MCF 10A (cell line): ENCODE measurements around the gene NIPSNAP3A. TPM values are rescaled to one million over a fixed set of nuclear protein-coding genes. Genes with fewer than 3 reads are reported as not detected.
A peak's percentile ranks its signal among the peaks of the same experiment; 100 is the strongest.
"Not testable (repeated sequence)": the region's sequence is repeated elsewhere in the genome, so short reads cannot be mapped to it uniquely, and the experiment has no call there.

Experiments used
- Bru-seq: library from RNA; stranded (reverse); fragments of 400-500 nt; gene quantifications from one replicate; lab custom pipeline; 2021; lab: Mats Ljungman, UMichigan
- BruChase-seq, 2 experiments: library from RNA; stranded (reverse); fragments of 400-500 nt; gene quantifications; one replicate each; lab custom pipeline; 2021; lab: Mats Ljungman, UMichigan
- BruUV-seq: library from RNA; stranded (reverse); fragments of 400-500 nt; replicated peaks from 2 replicates; lab custom pipeline; 2021; lab: Mats Ljungman, UMichigan
- CTCF ChIA-PET: fragments of 300-600 bp; sonication (Branson Sonifier 250); formaldehyde crosslinking; extraction: SDS; loops from one replicate; lab custom pipeline; 2021; ENCODE audit warnings: antibody characterized with exemption, inconsistent platforms; lab: Yijun Ruan, JAX
- POLR2A ChIA-PET: fragments of 300-600, 350-650 bp; sonication (Branson Sonifier 250); formaldehyde crosslinking; extraction: SDS; loops from one replicate; lab custom pipeline; 2020; ENCODE audit warnings: antibody characterized with exemption, inconsistent platforms; lab: Yijun Ruan, JAX
- DNase-seq: peaks from one replicate; pipeline ENCODE4 v3.0.0-alpha.2; 2018; ENCODE audit not compliant: unreplicated experiment
- H3K27ac Mint-ChIP-seq: one replicate; pipeline ENCODE4 v1.8.0; 2022; ENCODE audit warnings: mild to moderate bottlenecking, low read depth, mixed read lengths; ENCODE audit not compliant: unreplicated experiment
- H3K27me3 Mint-ChIP-seq: one replicate; pipeline ENCODE4 v1.8.0; 2022; ENCODE audit warnings: mixed read lengths; ENCODE audit not compliant: insufficient read depth, unreplicated experiment
- H3K36me3 Mint-ChIP-seq: one replicate; pipeline ENCODE4 v1.8.0; 2022; ENCODE audit warnings: mild to moderate bottlenecking, moderate library complexity, mixed read lengths; ENCODE audit not compliant: insufficient read depth, unreplicated experiment
- H3K4me1 Mint-ChIP-seq: one replicate; pipeline ENCODE4 v1.8.0; 2022; ENCODE audit warnings: mixed read lengths; ENCODE audit not compliant: insufficient read depth, unreplicated experiment
- H3K4me3 Mint-ChIP-seq: one replicate; pipeline ENCODE4 v1.8.0; 2022; ENCODE audit warnings: mild to moderate bottlenecking, moderate library complexity, mixed read lengths; ENCODE audit not compliant: unreplicated experiment
- H3K9me3 Mint-ChIP-seq: one replicate; pipeline ENCODE4 v1.8.0; 2022; ENCODE audit warnings: mixed read lengths; ENCODE audit not compliant: unreplicated experiment
- intact Hi-C: fragments of 100-400 bp; cut with micrococcal nuclease; formaldehyde crosslinking; loops from 2 replicates; pipeline ENCODE4 v1.14.1; 2022
- long read RNA-seq: library from polyadenylated mRNA; stranded (forward); transcript quantifications from one replicate; pipeline ENCODE4 v2.0.0, GENCODE V29; 2022
- total RNA-seq: library from RNA; stranded (reverse); gene quantifications from 2 replicates; pipeline ENCODE4 v1.2.3, GENCODE V29; 2022
- TF ChIP-seq, protein P1 (sequence below): fragments of 200-600 bp; IDR thresholded peaks from one replicate; pipeline ENCODE4 v1.8.0; 2022; ENCODE audit warnings: antibody characterized with exemption, mild to moderate bottlenecking; ENCODE audit not compliant: unreplicated experiment

The NIPSNAP3A gene
- total RNA-seq (15.4 and 15.5 TPM in 2 replicates), Bru-seq, nascent RNA (percentile 82 among the genes with signal in this experiment), BruChase-seq, experiment 1, labeled RNA remaining after a 6-hour chase (percentile 68 among the genes with signal in this experiment), BruChase-seq, experiment 2, labeled RNA remaining after a 2-hour chase (percentile 63 among the genes with signal in this experiment)
- long read RNA-seq, transcript NIPSNAP3A-201 (6 exons, 1,633 nt) = major isoform, 55 of 59 reads
- long read RNA-seq, partial matches to known transcripts = 3 of 59 reads
- long read RNA-seq, other reads (novel, unspliced or antisense) = 1 of 59 reads

DNA sequence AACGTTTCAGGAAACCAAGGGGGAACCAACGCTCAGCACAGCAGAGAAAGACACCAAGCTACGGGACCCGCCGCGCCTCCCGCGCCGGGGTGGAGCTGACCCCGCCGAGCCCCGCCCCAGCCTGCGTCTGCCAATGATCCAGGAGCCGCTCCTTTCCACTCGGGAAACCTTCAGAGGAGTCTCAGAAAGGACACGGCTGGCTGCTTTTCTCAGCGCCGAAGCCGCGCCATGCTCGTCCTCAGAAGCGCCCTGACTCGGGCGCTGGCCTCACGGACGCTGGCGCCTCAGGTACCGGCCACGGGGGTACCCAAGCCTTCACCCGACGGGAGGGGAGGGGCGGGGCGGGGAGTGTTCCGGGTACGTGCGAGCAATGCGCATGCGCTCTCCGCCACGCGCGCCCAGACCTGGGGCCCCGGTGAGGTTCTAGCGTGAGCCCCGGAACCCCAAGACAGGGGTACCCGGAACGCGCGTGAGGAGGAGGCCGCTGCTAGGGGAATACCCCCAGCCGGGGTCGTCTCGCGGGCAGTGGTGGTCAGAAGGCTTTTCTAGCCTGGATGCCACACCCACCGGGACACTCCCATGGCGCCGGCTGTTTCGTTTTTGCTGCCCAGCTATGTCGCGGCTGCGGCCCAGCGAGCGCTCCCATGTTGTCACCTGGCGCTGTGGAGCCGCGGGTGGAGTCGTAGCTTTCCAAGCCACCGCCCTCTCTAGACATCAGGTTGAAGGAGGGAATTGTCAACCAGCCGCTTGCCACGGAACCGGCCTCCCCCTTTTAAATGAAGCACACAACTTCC lies at the start of gene NIPSNAP3A:
NIPSNAP3A (plus strand) TSS at position 119 of the 794 bp plus-strand sequence; CDS start at position 229, 110 bp downstream.
- H3K27me3 Mint-ChIP-seq = no peaks in the 10 kb centered on the region
- no peaks in the 10 kb centered on the region for H3K36me3 Mint-ChIP-seq
- DNase-seq = peak; percentile 83
- intact Hi-C loops = loop anchor here (10.0 kb wide), 2 partner anchors 143 to 1353 kb away; partner anchors contain the start of gene OR13C2
- BruUV-seq = TSS peak; percentile 53
- POLR2A ChIA-PET = interaction anchor here (0.6 to 3.5 kb wide), 19 partner anchors 8 to 702 kb away, joined by 3 to 23 read pairs (median 3); partner anchors contain the start of genes NIPSNAP3B and SLC44A1
- H3K9me3 Mint-ChIP-seq = no peaks in the 10 kb centered on the region
- peak within 1 kb of the TSS; percentile 87 for H3K27ac Mint-ChIP-seq
- CTCF ChIA-PET = interaction anchor here (0.6 to 1.5 kb wide), 8 partner anchors 19 to 577 kb away, joined by 3 to 5 read pairs (median 3); partner anchors contain the start of gene SLC44A1
- peaks cover 17% of the 10 kb centered on the region for H3K4me1 Mint-ChIP-seq
- TF ChIP-seq, protein P1, sequence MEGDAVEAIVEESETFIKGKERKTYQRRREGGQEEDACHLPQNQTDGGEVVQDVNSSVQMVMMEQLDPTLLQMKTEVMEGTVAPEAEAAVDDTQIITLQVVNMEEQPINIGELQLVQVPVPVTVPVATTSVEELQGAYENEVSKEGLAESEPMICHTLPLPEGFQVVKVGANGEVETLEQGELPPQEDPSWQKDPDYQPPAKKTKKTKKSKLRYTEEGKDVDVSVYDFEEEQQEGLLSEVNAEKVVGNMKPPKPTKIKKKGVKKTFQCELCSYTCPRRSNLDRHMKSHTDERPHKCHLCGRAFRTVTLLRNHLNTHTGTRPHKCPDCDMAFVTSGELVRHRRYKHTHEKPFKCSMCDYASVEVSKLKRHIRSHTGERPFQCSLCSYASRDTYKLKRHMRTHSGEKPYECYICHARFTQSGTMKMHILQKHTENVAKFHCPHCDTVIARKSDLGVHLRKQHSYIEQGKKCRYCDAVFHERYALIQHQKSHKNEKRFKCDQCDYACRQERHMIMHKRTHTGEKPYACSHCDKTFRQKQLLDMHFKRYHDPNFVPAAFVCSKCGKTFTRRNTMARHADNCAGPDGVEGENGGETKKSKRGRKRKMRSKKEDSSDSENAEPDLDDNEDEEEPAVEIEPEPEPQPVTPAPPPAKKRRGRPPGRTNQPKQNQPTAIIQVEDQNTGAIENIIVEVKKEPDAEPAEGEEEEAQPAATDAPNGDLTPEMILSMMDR = no peak
- peak within 1 kb of the TSS; percentile 85 for H3K4me3 Mint-ChIP-seq

DNA sequence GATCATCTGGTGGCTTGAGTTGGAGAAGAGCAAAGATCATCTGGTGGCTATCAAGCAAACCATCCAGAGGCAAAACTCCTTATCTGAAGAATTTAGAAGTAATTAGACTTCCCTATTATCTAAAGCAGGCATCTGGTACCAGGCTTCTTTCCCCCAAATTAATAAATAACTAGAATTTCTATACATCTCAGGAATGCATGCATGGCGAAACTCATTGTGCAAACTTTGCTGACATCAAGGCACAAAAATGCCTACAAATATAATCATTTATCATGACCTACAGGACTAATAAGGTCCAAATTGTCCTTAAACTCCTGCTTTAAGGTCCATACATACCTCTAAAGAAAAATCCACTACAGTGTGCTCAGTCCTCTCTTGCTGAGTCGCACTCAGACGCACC lies 47.2 kb upstream of the NIPSNAP3A start:
- no peaks in the 10 kb centered on the region for H3K27me3 Mint-ChIP-seq
- intact Hi-C loops = no loop called here
- no peak for DNase-seq
- ChIA-PET POLR2A (no interaction called here), CTCF (interaction anchor here (0.6 kb wide), 1 partner anchor 681 kb away, joined by 3 read pairs; no protein-coding TSS in a partner anchor)
- H3K36me3 Mint-ChIP-seq = no peaks in the 10 kb centered on the region
- TF ChIP-seq, protein P1 = no peak
- no TSS peak for BruUV-seq
- H3K4me1 Mint-ChIP-seq = no peaks in the 10 kb centered on the region
- H3K9me3 Mint-ChIP-seq = no peaks in the 10 kb centered on the region
- no peak overlapping the region for H3K4me3 Mint-ChIP-seq
- no peak overlapping the region for H3K27ac Mint-ChIP-seq

DNA sequence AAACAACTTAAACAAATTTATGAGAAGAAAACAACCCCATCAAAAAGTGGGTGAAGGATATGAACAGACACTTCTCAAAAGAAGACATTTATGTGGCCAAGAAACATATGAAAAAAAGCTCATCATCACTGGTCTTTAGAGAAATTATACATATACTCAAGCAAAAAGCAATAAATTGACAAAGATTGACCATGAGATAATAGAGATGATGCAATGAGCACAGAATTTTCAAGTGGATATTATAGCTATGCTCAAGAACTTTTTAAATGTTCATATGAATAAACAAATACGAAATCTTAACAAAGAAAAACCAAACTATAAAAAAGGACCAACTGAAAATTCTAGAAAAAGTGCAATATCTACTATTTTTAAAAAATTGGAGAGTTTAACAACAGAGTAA lies 38.7 kb upstream of the NIPSNAP3A start:
- H3K36me3 Mint-ChIP-seq, H3K4me1 Mint-ChIP-seq, H3K27me3 Mint-ChIP-seq, DNase-seq, CTCF ChIA-PET, H3K27ac Mint-ChIP-seq, POLR2A ChIA-PET, BruUV-seq, H3K4me3 Mint-ChIP-seq, intact Hi-C loops: not testable (repeated sequence)
- H3K9me3 Mint-ChIP-seq = peaks cover 22% of the 10 kb centered on the region

DNA sequence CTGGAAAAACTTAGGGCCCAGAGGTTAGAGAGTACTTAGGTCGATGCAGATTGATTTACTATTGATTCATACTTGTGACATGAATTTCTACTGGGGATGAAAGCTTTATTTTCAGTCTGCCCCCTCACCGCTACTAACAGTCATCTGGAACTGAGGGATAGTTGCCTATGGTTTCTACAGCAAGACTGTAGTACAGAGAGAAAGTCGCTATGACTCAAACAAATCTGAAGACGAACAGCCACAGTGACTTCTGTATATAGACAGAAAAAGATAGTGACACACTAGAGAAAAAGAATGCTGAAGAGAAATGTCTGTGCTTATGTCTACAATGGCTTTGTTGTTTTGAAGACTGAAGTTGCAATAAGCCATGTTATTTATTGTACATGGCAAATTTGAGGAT lies 35.9 kb upstream of the NIPSNAP3A start:
- Mint-ChIP-seq H3K27me3 (no peaks in the 10 kb centered on the region), H3K36me3 (peaks cover under 1% of the 10 kb centered on the region), H3K9me3 (peaks cover 14% of the 10 kb centered on the region), H3K4me1 (no peaks in the 10 kb centered on the region), H3K4me3 (no peak overlapping the region), H3K27ac (no peak overlapping the region)
- TF ChIP-seq, protein P1 = no peak
- ChIA-PET CTCF (no interaction called here), POLR2A (no interaction called here)
- DNase-seq = no peak
- intact Hi-C loops = no loop called here
- BruUV-seq = no TSS peak
